HCT116 (cell line): ENCODE data around the gene TRAF3IP1. TPM values are rescaled to one million over a fixed set of nuclear protein-coding genes. Genes with fewer than 3 reads are reported as not detected.

Experiments
- ATAC-seq: fragments of 200-7000 bp; cut with Tn5 transposase; 2 replicates; pipeline ENCODE4 v1.9.1; 2020; ENCODE audit warnings: mild to moderate bottlenecking, moderate library complexity
- BruUV-seq: library from RNA; stranded (reverse); fragments of 400-500 nt; replicated peaks from 2 replicates; lab custom pipeline; 2021; lab: Mats Ljungman, UMichigan
- CTCF ChIA-PET: fragments of 300-600 bp; sonication (Branson Sonifier 250); formaldehyde crosslinking; loops from one replicate; lab custom pipeline; 2021; ENCODE audit warnings: antibody characterized with exemption; lab: Charles Lee
- POLR2A ChIA-PET: fragments of 300-600, 350-600 bp; sonication (Branson Sonifier 250); formaldehyde crosslinking; loops from one replicate; lab custom pipeline; 2021; ENCODE audit warnings: antibody characterized with exemption; lab: Charles Lee
- RAD21 ChIA-PET, 2 experiments: fragments of 300-600 bp; sonication (Branson Sonifier 250); formaldehyde crosslinking; loops; one replicate each; lab custom pipeline; 2023; ENCODE audit warnings: low total read pairs in 2 of 2; ENCODE audit not compliant: uncharacterized antibody in 2 of 2, unreplicated experiment in 2 of 2, low non-redundant PET in 1 of 2; lab: Charles Lee
- DNase-seq: peaks from one replicate; pipeline ENCODE4 v3.0.0-alpha.2; 2010; ENCODE audit warnings: low read depth, low spot score
- H2AFZ ChIP-seq: fragments of 200-600 bp; shearing (Covaris generic), sonication (generic); 2 replicates; pipeline ENCODE4 v1.6.1; 2017; ENCODE audit warnings: low read depth, mixed run types, mixed read lengths, antibody characterized with exemption, low read length; ENCODE audit not compliant: poor library complexity, severe bottlenecking
- H3K27ac ChIP-seq: 2 replicates; pipeline ENCODE4 v1.5.1; 2012; ENCODE audit warnings: low read depth, low read length
- H3K27me3 ChIP-seq: fragments of 200-600 bp; sonication (generic); 2 replicates; pipeline ENCODE4 v1.6.1; 2016; ENCODE audit warnings: mixed run types, low read length, mixed read lengths; ENCODE audit not compliant: insufficient read depth
- H3K36me3 ChIP-seq, 2 experiments: fragments of 200-500 bp in 1 of 2; fragments of 200-600 bp in 1 of 2; sonication (Bioruptor generic) in 1 of 2; sonication (generic) in 1 of 2; 2 replicates each; pipeline versions ENCODE4 v1.5.1 to v1.6.1; 2014 to 2016; ENCODE audit warnings: low read length in 2 of 2, inconsistent platforms in 1 of 2, mixed read lengths in 1 of 2, mixed run types in 1 of 2; ENCODE audit not compliant: insufficient read depth in 2 of 2, control insufficient read depth in 1 of 2
- H3K4me1 ChIP-seq, 2 experiments: fragments of 200-600 bp in 1 of 2; sonication (generic) in 1 of 2; 2 replicates each; pipeline versions ENCODE4 v1.5.1 to v1.6.1; 2012 to 2017; ENCODE audit warnings: low read length in 2 of 2, inconsistent platforms in 1 of 2, mild to moderate bottlenecking in 1 of 2, mixed read lengths in 1 of 2, mixed run types in 1 of 2, moderate library complexity in 1 of 2; ENCODE audit not compliant: insufficient read depth in 2 of 2, control insufficient read depth in 1 of 2
- H3K4me2 ChIP-seq: fragments of 200-600 bp; sonication (generic); 2 replicates; pipeline ENCODE4 v1.6.1; 2017; ENCODE audit warnings: mixed run types, low read length, mixed read lengths
- H3K4me3 ChIP-seq, 2 experiments: fragments of 200-600 bp in 1 of 2; sonication (generic) in 1 of 2; replicated peaks in 1 of 2; 2 replicates each; pipeline ENCODE4 v1.5.1; 2011 to 2016; ENCODE audit warnings: low read length in 2 of 2, control low read depth in 1 of 2, low read depth in 1 of 2, mild to moderate bottlenecking in 1 of 2, mixed read lengths in 1 of 2, mixed run types in 1 of 2
- H3K79me2 ChIP-seq: fragments of 200-600 bp; sonication (generic); 2 replicates; pipeline ENCODE4 v1.6.1; 2017; ENCODE audit warnings: mild to moderate bottlenecking, mixed run types, low read length, moderate library complexity, mixed read lengths; ENCODE audit not compliant: insufficient read depth
- H3K9ac ChIP-seq: fragments of 200-600 bp; sonication (generic); 2 replicates; pipeline ENCODE4 v1.6.1; 2016; ENCODE audit warnings: low read length, mixed read lengths
- H3K9me2 ChIP-seq: fragments of 200-600 bp; sonication (generic), shearing (Covaris generic); 2 replicates; pipeline ENCODE4 v1.6.1; 2017; ENCODE audit warnings: mixed run types, mild to moderate bottlenecking, moderate library complexity; ENCODE audit not compliant: insufficient read depth
- H3K9me3 ChIP-seq, 2 experiments: fragments of 200-500 bp in 1 of 2; fragments of 200-600 bp in 1 of 2; sonication (Bioruptor generic) in 1 of 2; sonication (generic) in 1 of 2; 2 replicates each; pipeline ENCODE4 v1.6.1; 2014 to 2017; ENCODE audit warnings: low read length in 2 of 2, mixed read lengths in 2 of 2, inconsistent platforms in 1 of 2, low read depth in 1 of 2, mild to moderate bottlenecking in 1 of 2, mixed run types in 1 of 2, moderate library complexity in 1 of 2; ENCODE audit not compliant: control insufficient read depth in 1 of 2, insufficient read depth in 1 of 2
- H4K20me1 ChIP-seq: fragments of 200-600 bp; sonication (generic), shearing (Covaris generic); 2 replicates; pipeline ENCODE4 v1.6.1; 2017; ENCODE audit warnings: mixed run types, mild to moderate bottlenecking, moderate library complexity; ENCODE audit not compliant: insufficient read depth
- CBX3 ChIP-seq: IDR thresholded peaks from 2 replicates; pipeline ENCODE4 v1.6.1; 2012; ENCODE audit warnings: low read depth
- EGR1 ChIP-seq: IDR thresholded peaks from 2 replicates; pipeline ENCODE4 v1.6.1; 2012; ENCODE audit warnings: low read depth
- FOSL1 ChIP-seq: IDR thresholded peaks from 2 replicates; pipeline ENCODE4 v1.6.1; 2012; ENCODE audit warnings: low read depth
- POLR2AphosphoS5 ChIP-seq: IDR thresholded peaks from 2 replicates; pipeline ENCODE4 v1.6.1; 2011; ENCODE audit warnings: mild to moderate bottlenecking, low read depth, low read length, moderate library complexity
- TCF7L2 ChIP-seq: IDR thresholded peaks from 2 replicates; pipeline ENCODE4 v1.7.0; 2011; ENCODE audit warnings: borderline replicate concordance, inconsistent platforms; ENCODE audit not compliant: insufficient read depth, insufficient read length; ENCODE audit errors: extremely low read depth
- intact Hi-C: fragments of 100-400 bp; cut with micrococcal nuclease; formaldehyde crosslinking; loops from 2 replicates; pipeline ENCODE4 v1.10.0; 2022
- total RNA-seq: library from RNA; stranded (reverse); gene quantifications from one replicate; pipeline ENCODE4 v1.2.1, GENCODE V29; 2021; ENCODE audit not compliant: unreplicated experiment
- TF ChIP-seq, protein P1 (sequence below): IDR thresholded peaks from 2 replicates; pipeline ENCODE4 v1.6.1; 2012
- TF ChIP-seq, protein P2 (sequence below): IDR thresholded peaks from 2 replicates; pipeline ENCODE4 v1.6.1; 2012; ENCODE audit warnings: low read depth
- TF ChIP-seq, protein P3 (sequence below), 3 experiments: fragments of 200-600 bp in 1 of 3; sonication (generic) in 1 of 3; IDR thresholded peaks in 2 of 3; conservative IDR thresholded peaks in 1 of 3; 2 replicates each; pipeline ENCODE4 v1.5.1; 2012 to 2017; ENCODE audit warnings: low read depth in 2 of 3, low read length in 2 of 3, antibody characterized with exemption in 1 of 3, borderline replicate concordance in 1 of 3, control low read depth in 1 of 3, mild to moderate bottlenecking in 1 of 3, mixed read lengths in 1 of 3, mixed run types in 1 of 3, moderate library complexity in 1 of 3; ENCODE audit not compliant: insufficient read depth in 1 of 3

TRAF3IP1 gene
- total RNA-seq, 1 experiment from 2014 or later = 19.4 TPM

DNA sequence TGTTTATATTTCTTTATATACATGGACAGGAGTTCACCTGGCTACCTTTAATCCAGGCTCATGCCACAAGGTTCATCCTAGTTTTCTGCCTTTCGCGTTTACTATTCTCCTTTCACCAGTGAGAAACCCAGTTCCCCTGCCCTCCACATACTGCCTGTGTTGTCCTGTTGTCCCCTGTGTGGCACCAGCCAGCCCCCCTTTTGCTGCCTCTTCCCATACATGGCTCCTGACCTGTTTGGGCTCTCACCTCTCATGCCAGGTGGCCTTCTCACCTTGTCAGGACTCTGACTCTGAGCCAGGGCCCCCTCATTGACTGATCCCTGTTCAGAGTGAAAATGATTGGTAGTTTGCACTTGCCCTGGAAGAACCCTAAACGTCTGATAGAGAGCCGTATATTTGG, 120.0 kb downstream of the TRAF3IP1 start:
- Histone ChIP-seq H3K4me3 (peak overlapping the region in 1 of 2 experiments; percentile 34; a peak in 1 of 4 replicates), H3K27me3 (no peaks in the 10 kb centered on the region), H3K9me2 (no peaks in the 10 kb centered on the region), H3K9me3 (no peaks in the 10 kb centered on the region), H3K27ac (peak overlapping the region; percentile 60; the same call in 1 of the 2 replicates), H3K4me1 (peaks cover 21 to 48% of the 10 kb centered on the region in 2 experiments), H3K9ac (peak overlapping the region; percentile 47; the same call in 1 of the 2 replicates), H3K4me2 (peak overlapping the region; percentile 71), H3K79me2 (peaks cover 69% of the 10 kb centered on the region), H4K20me1 (no peaks in the 10 kb centered on the region), H2AFZ (no peak overlapping the region), H3K36me3 (peaks cover 12 to 16% of the 10 kb centered on the region in 2 experiments; a peak in 2 of 4 replicates)
- intact Hi-C loops = no loop called here
- POLR2A ChIA-PET = interaction anchor here (1.2 kb wide), 1 partner anchor 26 kb away, joined by 4 read pairs; no protein-coding TSS in a partner anchor
- no TSS peak for BruUV-seq
- no peak for TF ChIP-seq FOSL1
- TF ChIP-seq EGR1 = no peak
- TF ChIP-seq, protein P1, sequence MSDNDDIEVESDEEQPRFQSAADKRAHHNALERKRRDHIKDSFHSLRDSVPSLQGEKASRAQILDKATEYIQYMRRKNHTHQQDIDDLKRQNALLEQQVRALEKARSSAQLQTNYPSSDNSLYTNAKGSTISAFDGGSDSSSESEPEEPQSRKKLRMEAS = no peak
- no peak for DNase-seq
- RAD21 ChIA-PET = no interaction called here
- CTCF ChIA-PET = interaction anchor here (1.2 kb wide), 1 partner anchor 70 kb away, joined by 3 read pairs; no protein-coding TSS in a partner anchor
- ATAC-seq = no peak

DNA sequence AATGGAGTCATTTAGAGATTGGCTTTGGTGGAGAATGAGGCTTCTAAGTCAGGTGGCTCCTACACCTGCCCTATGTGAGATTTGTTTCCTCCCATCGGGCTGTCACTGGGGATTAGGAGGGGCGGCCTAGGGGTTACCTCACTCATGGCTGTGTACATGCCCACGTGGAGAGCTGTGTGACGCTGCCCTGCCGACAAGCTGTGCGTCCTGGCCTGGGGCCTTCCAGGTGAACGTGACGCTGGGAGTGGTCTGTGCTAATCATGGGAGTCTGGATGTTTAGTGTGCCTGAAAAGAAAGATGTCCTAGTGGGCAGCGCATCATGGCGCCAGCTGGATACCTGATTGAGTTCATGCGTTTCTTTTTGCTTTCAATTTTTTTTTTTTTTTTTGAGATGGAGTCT, 120.4 kb downstream of the TRAF3IP1 start:
- H3K9ac ChIP-seq = no peak overlapping the region
- POLR2A ChIA-PET = no interaction called here
- intact Hi-C loops = no loop called here

More for the DNA sequence above, 120.4 kb downstream of the TRAF3IP1 start:
- Histone ChIP-seq H3K9me2 (no peaks in the 10 kb centered on the region), H3K79me2 (peaks cover 73% of the 10 kb centered on the region), H2AFZ (no peak overlapping the region), H3K36me3 (peaks cover 14 to 20% of the 10 kb centered on the region in 2 experiments; a peak in 3 of 4 replicates)
- RAD21 ChIA-PET = no interaction called here
- TF ChIP-seq FOSL1 (no peak), TCF7L2 (no peak), POLR2AphosphoS5 (no peak), EGR1 (no peak), CBX3 (no peak)
- TF ChIP-seq, protein P1 = no peak
- TF ChIP-seq, protein P2, sequence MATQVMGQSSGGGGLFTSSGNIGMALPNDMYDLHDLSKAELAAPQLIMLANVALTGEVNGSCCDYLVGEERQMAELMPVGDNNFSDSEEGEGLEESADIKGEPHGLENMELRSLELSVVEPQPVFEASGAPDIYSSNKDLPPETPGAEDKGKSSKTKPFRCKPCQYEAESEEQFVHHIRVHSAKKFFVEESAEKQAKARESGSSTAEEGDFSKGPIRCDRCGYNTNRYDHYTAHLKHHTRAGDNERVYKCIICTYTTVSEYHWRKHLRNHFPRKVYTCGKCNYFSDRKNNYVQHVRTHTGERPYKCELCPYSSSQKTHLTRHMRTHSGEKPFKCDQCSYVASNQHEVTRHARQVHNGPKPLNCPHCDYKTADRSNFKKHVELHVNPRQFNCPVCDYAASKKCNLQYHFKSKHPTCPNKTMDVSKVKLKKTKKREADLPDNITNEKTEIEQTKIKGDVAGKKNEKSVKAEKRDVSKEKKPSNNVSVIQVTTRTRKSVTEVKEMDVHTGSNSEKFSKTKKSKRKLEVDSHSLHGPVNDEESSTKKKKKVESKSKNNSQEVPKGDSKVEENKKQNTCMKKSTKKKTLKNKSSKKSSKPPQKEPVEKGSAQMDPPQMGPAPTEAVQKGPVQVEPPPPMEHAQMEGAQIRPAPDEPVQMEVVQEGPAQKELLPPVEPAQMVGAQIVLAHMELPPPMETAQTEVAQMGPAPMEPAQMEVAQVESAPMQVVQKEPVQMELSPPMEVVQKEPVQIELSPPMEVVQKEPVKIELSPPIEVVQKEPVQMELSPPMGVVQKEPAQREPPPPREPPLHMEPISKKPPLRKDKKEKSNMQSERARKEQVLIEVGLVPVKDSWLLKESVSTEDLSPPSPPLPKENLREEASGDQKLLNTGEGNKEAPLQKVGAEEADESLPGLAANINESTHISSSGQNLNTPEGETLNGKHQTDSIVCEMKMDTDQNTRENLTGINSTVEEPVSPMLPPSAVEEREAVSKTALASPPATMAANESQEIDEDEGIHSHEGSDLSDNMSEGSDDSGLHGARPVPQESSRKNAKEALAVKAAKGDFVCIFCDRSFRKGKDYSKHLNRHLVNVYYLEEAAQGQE = no peak
- TF ChIP-seq, protein P3, sequence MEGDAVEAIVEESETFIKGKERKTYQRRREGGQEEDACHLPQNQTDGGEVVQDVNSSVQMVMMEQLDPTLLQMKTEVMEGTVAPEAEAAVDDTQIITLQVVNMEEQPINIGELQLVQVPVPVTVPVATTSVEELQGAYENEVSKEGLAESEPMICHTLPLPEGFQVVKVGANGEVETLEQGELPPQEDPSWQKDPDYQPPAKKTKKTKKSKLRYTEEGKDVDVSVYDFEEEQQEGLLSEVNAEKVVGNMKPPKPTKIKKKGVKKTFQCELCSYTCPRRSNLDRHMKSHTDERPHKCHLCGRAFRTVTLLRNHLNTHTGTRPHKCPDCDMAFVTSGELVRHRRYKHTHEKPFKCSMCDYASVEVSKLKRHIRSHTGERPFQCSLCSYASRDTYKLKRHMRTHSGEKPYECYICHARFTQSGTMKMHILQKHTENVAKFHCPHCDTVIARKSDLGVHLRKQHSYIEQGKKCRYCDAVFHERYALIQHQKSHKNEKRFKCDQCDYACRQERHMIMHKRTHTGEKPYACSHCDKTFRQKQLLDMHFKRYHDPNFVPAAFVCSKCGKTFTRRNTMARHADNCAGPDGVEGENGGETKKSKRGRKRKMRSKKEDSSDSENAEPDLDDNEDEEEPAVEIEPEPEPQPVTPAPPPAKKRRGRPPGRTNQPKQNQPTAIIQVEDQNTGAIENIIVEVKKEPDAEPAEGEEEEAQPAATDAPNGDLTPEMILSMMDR (IDR thresholded peaks at IDR 0.05 in 2 of 3, conservative IDR thresholded peaks at IDR 0.05 in 1 of 3; ENCODE audit: borderline replicate concordance in 1 of 3, insufficient read depth in 1 of 3, low read depth in 2 of 3, low read length in 2 of 3) = no peak
- TF ChIP-seq, all 23 proteins: peak for 0
- H4K20me1 ChIP-seq = no peaks in the 10 kb centered on the region
- CTCF ChIA-PET = interaction anchor here (1.2 kb wide), 1 partner anchor 70 kb away, joined by 3 read pairs; no protein-coding TSS in a partner anchor
- no peak for ATAC-seq
- H3K9me3 ChIP-seq = no peaks in the 10 kb centered on the region
- H3K4me3 ChIP-seq = no peak overlapping the region
- DNase-seq = no peak
- H3K4me2 ChIP-seq = peak overlapping the region; percentile 71; the same call in 1 of the 2 replicates
- H3K27ac ChIP-seq = peak overlapping the region; percentile 60; the same call in 1 of the 2 replicates
- no peaks in the 10 kb centered on the region for H3K27me3 ChIP-seq
- no TSS peak for BruUV-seq
- H3K4me1 ChIP-seq = peaks cover 21 to 48% of the 10 kb centered on the region in 2 experiments
